T-cell (primary cell): ENCODE measurements around the gene DKK2. TPM values are rescaled to one million over a fixed set of nuclear protein-coding genes. Genes with fewer than 3 reads are reported as not detected.

ENCODE experiments used
- ATAC-seq, 4 experiments: fragments of 200-7000 bp in 3 of 4; fragments of 150-1000 bp in 1 of 4; cut with Tn5 transposase; replicated peaks in 1 of 4; 1 replicate in 3 of 4; 2 replicates in 1 of 4; pipeline ENCODE4 v1.10.0; 2021; ENCODE audit warnings: moderate library complexity in 3 of 4, mild to moderate bottlenecking in 2 of 4, moderate number of reproducible peaks in 1 of 4
- CTCF ChIA-PET, 2 donors: fragments of 300-600 bp; sonication (Branson Sonifier 250); formaldehyde crosslinking; loops; one replicate each; lab custom pipeline; 2022; ENCODE audit warnings: antibody characterized with exemption in 2 of 2; lab: Charles Lee
- POLR2A ChIA-PET, 2 donors: fragments of 300-600 bp; sonication (Branson Sonifier 250); formaldehyde crosslinking; loops; one replicate each; lab custom pipeline; 2022; ENCODE audit warnings: antibody characterized with exemption in 2 of 2; lab: Charles Lee
- DNase-seq, 35 experiments: peaks; one replicate each; pipeline versions ENCODE4 v3.0.0 to v3.0.0-alpha.2; 2013 to 2023
- H3K27ac ChIP-seq: one replicate; pipeline ENCODE4 v1.5.1; 2013; ENCODE audit warnings: low read length
- H3K27me3 ChIP-seq, 2 experiments: replicated peaks in 1 of 2; 1 replicate in 1 of 2; 2 replicates in 1 of 2; pipeline versions ENCODE4 v1.6.1 to v1.7.0; 2013; ENCODE audit warnings: low read length in 1 of 2, mixed read lengths in 1 of 2; ENCODE audit not compliant: control insufficient read depth in 2 of 2, insufficient read depth in 2 of 2; ENCODE audit errors: extremely low read depth in 1 of 2
- H3K36me3 ChIP-seq, 2 donors: 1 replicate in 1 of 2; 2 replicates in 1 of 2; pipeline versions ENCODE4 v1.6.1 to v1.7.0; 2013; ENCODE audit warnings: low read length in 1 of 2; ENCODE audit not compliant: control insufficient read depth in 2 of 2, insufficient read depth in 1 of 2; ENCODE audit errors: extremely low read depth in 1 of 2
- H3K4me1 ChIP-seq, 2 experiments: 1 replicate in 1 of 2; 2 replicates in 1 of 2; pipeline versions ENCODE4 v1.6.1 to v1.7.0; 2013; ENCODE audit warnings: low read length in 2 of 2, mixed read lengths in 1 of 2; ENCODE audit not compliant: insufficient read depth in 2 of 2, control insufficient read depth in 1 of 2; ENCODE audit errors: extremely low read depth in 1 of 2
- H3K4me3 ChIP-seq, 2 donors: 1 replicate in 1 of 2; 2 replicates in 1 of 2; pipeline versions ENCODE4 v1.5.1 to v1.7.0; 2013; ENCODE audit warnings: mild to moderate bottlenecking in 2 of 2, low read length in 1 of 2, moderate library complexity in 1 of 2; ENCODE audit not compliant: control insufficient read depth in 1 of 2; ENCODE audit errors: extremely low read depth in 1 of 2
- H3K9me3 ChIP-seq: 2 replicates; pipeline ENCODE4 v1.7.0; 2013
- H3K27ac Mint-ChIP-seq, 2 donors: one replicate each; pipeline ENCODE4 v1.8.0; 2020 to 2021; ENCODE audit warnings: mild to moderate bottlenecking in 2 of 2, mixed read lengths in 2 of 2
- H3K27me3 Mint-ChIP-seq, 2 donors: one replicate each; pipeline ENCODE4 v1.8.0; 2021 to 2022; ENCODE audit warnings: mixed read lengths in 2 of 2
- H3K36me3 Mint-ChIP-seq: one replicate; pipeline ENCODE4 v1.8.0; 2021; ENCODE audit warnings: mixed read lengths
- H3K4me1 Mint-ChIP-seq, 3 donors: one replicate each; pipeline ENCODE4 v1.8.0; 2020 to 2022; ENCODE audit warnings: mixed read lengths in 3 of 3, mild to moderate bottlenecking in 1 of 3
- H3K4me3 Mint-ChIP-seq, 3 donors: one replicate each; pipeline ENCODE4 v1.8.0; 2020 to 2022; ENCODE audit warnings: mild to moderate bottlenecking in 3 of 3, mixed read lengths in 3 of 3, moderate library complexity in 3 of 3
- H3K9me3 Mint-ChIP-seq, 3 donors: one replicate each; pipeline ENCODE4 v1.8.0; 2020 to 2022; ENCODE audit warnings: mixed read lengths in 3 of 3
- WGBS: methylation state at CpG from one replicate; pipeline ENCODE4 v1.1.5; 2013; ENCODE audit warnings: missing lambda C conversion rate; ENCODE audit not compliant: insufficient coverage; 5-methylcytosine and 5-hydroxymethylcytosine counted together
- total RNA-seq, 35 experiments: library from RNA in 6 of 35; stranded (reverse) in 6 of 35; fragments of 120-200 nt in 1 of 35; gene quantifications; one replicate each; pipeline versions ENCODE4 v1.2.1 to v1.2.4 and lab custom pipeline; 2013 to 2026

The DKK2 gene
- total RNA-seq, 5 donors from 2014 or later (not counting 1 experiment from before 2014, with no cell fraction given) = 0.09 to 0.25 TPM; not detected in 3

- Mint-ChIP-seq H3K9me3 (peaks cover 0 to 13% (median 6%) of the 10 kb centered on the region in 3 donors), H3K36me3 (no peaks in the 10 kb centered on the region), H3K27me3 (peaks cover 6 to 11% of the 10 kb centered on the region in 2 donors), H3K4me1 (no peaks in the 10 kb centered on the region), H3K4me3 (no peak overlapping the region), H3K27ac (no peak overlapping the region)
- no peaks in the 10 kb centered on the region for H3K4me1 ChIP-seq
- no peak overlapping the region for H3K27ac ChIP-seq
- no peak overlapping the region for H3K4me3 ChIP-seq
- 100% methylated on average over 1 of the region's 1 CpG for WGBS
- no peaks in the 10 kb centered on the region for H3K9me3 ChIP-seq
- ChIA-PET POLR2A (no interaction called here), CTCF (no interaction called here)
- no peak for ATAC-seq
- H3K27me3 ChIP-seq = peaks cover 0 to 3% of the 10 kb centered on the region in 2 experiments
- no peak for DNase-seq
- no peaks in the 10 kb centered on the region for H3K36me3 ChIP-seq
Measured at GRCh38 chr4:107044170-107044569, 8.1 kb upstream of the DKK2 start.

- Histone ChIP-seq H3K36me3 (no peaks in the 10 kb centered on the region), H3K27ac (no peak overlapping the region), H3K9me3 (no peaks in the 10 kb centered on the region), H3K4me1 (peaks cover 12 to 18% of the 10 kb centered on the region in 2 experiments), H3K27me3 (peaks cover 13 to 35% of the 10 kb centered on the region in 2 experiments), H3K4me3 (peak overlapping the region in 1 of 2 donors; percentile 81)
- 8% methylated on average over 19 of the region's 19 CpGs for WGBS
- ChIA-PET POLR2A (no interaction called here), CTCF (no interaction called here)
- Mint-ChIP-seq H3K9me3 (no peaks in the 10 kb centered on the region), H3K4me3 (peak overlapping the region in 2 of 3 donors; percentile 64 to 68), H3K4me1 (peaks cover 19 to 31% (median 26%) of the 10 kb centered on the region in 3 donors), H3K36me3 (no peaks in the 10 kb centered on the region), H3K27me3 (peaks cover 56 to 59% of the 10 kb centered on the region in 2 donors), H3K27ac (no peak overlapping the region)
- ATAC-seq (no peak), DNase-seq (no peak)
Measured at GRCh38 chr4:107037199-107037584, 1.1 kb upstream of the DKK2 start.

GRCh38 chr4:107036584-107037198 is 578 bp upstream of the DKK2 start:
- no peak overlapping the region for H3K27ac ChIP-seq
- peaks cover 12 to 18% of the 10 kb centered on the region in 2 experiments for H3K4me1 ChIP-seq
- Mint-ChIP-seq H3K27ac (no peak overlapping the region), H3K9me3 (no peaks in the 10 kb centered on the region), H3K36me3 (no peaks in the 10 kb centered on the region), H3K27me3 (peaks cover 56 to 59% of the 10 kb centered on the region in 2 donors), H3K4me1 (peaks cover 19 to 31% (median 26%) of the 10 kb centered on the region in 3 donors), H3K4me3 (peak overlapping the region; percentile 64 to 68 (median 64))
- 14% methylated on average over 11 of the region's 19 CpGs for WGBS
- ChIA-PET CTCF (interaction anchor here (0.7 to 0.9 kb wide), 2 partner anchors 679 to 684 kb away, joined by 3 to 5 read pairs; no protein-coding TSS in a partner anchor), POLR2A (no interaction called here)
- no peaks in the 10 kb centered on the region for H3K36me3 ChIP-seq
- H3K9me3 ChIP-seq = no peaks in the 10 kb centered on the region
- H3K4me3 ChIP-seq = peak overlapping the region; percentile 29 to 81
- DNase-seq (no peak), ATAC-seq (no peak)
- H3K27me3 ChIP-seq = peaks cover 13 to 35% of the 10 kb centered on the region in 2 experiments

- POLR2A ChIA-PET = no interaction called here
- no peaks in the 10 kb centered on the region for H3K36me3 ChIP-seq
- DNase-seq (no peak), ATAC-seq (no peak)
- H3K4me1 ChIP-seq = peaks cover 12 to 18% of the 10 kb centered on the region in 2 experiments
- Mint-ChIP-seq H3K36me3 (no peaks in the 10 kb centered on the region), H3K9me3 (no peaks in the 10 kb centered on the region), H3K27me3 (peaks cover 49 to 55% of the 10 kb centered on the region in 2 donors), H3K27ac (no peak overlapping the region), H3K4me3 (peak overlapping the region; percentile 21 to 68 (median 64)), H3K4me1 (peaks cover 19 to 31% (median 26%) of the 10 kb centered on the region in 3 donors)
- CTCF ChIA-PET = interaction anchor here in 1 of 2 donors (0.7 kb wide), 1 partner anchor 46 kb away, joined by 3 read pairs; no protein-coding TSS in a partner anchor
- H3K27me3 ChIP-seq = peaks cover 10 to 35% of the 10 kb centered on the region in 2 experiments
- H3K4me3 ChIP-seq = peak overlapping the region; percentile 29 to 81
- H3K9me3 ChIP-seq = no peaks in the 10 kb centered on the region
- no peak overlapping the region for H3K27ac ChIP-seq
- 5% methylated on average over 25 of the region's 39 CpGs for WGBS
Measured at GRCh38 chr4:107034996-107035818, 906 bp downstream of the DKK2 start.

GRCh38 chr4:107034091-107034995 is 1.8 kb downstream of the DKK2 start:
- Histone ChIP-seq H3K4me3 (peak overlapping the region in 1 of 2 donors; percentile 0), H3K9me3 (no peaks in the 10 kb centered on the region), H3K4me1 (peaks cover 12 to 18% of the 10 kb centered on the region in 2 experiments), H3K27ac (no peak overlapping the region), H3K27me3 (peaks cover 10 to 35% of the 10 kb centered on the region in 2 experiments), H3K36me3 (no peaks in the 10 kb centered on the region)
- H3K27me3 Mint-ChIP-seq = peaks cover 49 to 53% of the 10 kb centered on the region in 2 donors
- H3K9me3 Mint-ChIP-seq = no peaks in the 10 kb centered on the region
- peaks cover 19 to 31% (median 26%) of the 10 kb centered on the region in 3 donors for H3K4me1 Mint-ChIP-seq
- H3K27ac Mint-ChIP-seq = no peak overlapping the region
- no peaks in the 10 kb centered on the region for H3K36me3 Mint-ChIP-seq
- POLR2A ChIA-PET = no interaction called here
- DNase-seq (no peak), ATAC-seq (no peak)
- WGBS = 5% methylated on average over 33 of the region's 39 CpGs
- H3K4me3 Mint-ChIP-seq = peak overlapping the region; percentile 38 to 68 (median 64)
- CTCF ChIA-PET = no interaction called here
